DMS53 treated with DMSO at 0.1 percent for 48 hours (cell line): ENCODE measurements around the gene ZNF432.
A peak's percentile ranks its signal among the peaks of the same experiment; 100 is the strongest.
"Not testable (repeated sequence)": the region's sequence is repeated elsewhere in the genome, so short reads cannot be mapped to it uniquely, and the experiment has no call there.

Experiments
- DNase-seq: peaks from one replicate; lab custom pipeline; 2025; ENCODE audit not compliant: unreplicated experiment; lab: John Stamatoyannopoulos, UW

Gene ZNF432

DNA sequence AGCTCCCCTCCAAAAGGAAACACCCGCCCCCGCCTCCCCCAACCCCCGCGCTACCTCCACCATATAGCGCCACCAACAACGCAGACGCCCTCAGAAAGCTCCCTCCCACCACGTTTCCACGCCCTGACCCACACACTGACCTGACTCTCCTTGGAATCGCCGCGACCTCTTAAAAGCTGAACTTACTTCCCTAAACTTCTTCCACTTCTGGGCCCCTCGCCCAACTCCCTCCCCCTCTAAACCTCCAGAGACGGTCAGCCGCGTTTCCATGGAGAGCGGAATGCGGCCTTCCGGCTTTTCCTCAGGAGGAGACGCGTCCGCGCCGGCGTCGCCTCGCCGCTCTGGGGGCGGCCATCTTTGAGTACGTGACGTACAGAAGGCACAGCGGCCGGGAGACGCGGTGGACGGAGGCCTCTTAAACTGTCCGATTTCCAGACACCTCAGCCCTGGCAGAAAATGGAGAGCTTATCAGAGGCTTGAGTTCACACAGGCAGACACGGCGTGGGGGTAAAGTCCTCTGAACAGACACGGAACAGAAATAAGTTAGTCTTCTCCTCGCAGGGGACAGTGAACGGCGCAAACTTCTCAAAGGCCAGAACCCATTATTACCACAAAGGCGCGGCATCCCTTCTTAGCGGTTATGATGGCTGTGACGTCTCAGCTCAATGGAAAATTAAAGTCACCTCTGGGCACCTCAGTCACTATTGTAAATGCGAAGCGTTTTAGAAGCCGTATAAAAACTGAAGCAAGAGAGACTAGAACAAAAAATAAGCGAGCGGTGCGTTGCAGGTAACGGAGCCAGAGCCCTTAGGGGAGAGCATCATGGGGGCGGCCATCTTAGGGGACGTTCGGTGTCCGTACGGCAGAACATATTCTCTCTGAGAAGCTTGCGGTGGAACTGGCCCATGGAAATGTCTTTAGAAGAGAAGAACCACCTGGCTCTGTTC, at the start of gene ZNF432:
TSS of gene ZNF432 (minus strand) at position 284 of the 947 bp plus-strand sequence. CDS start 1,970 bp downstream, outside the sequence.
- DNase-seq = peak; percentile 81

DNA sequence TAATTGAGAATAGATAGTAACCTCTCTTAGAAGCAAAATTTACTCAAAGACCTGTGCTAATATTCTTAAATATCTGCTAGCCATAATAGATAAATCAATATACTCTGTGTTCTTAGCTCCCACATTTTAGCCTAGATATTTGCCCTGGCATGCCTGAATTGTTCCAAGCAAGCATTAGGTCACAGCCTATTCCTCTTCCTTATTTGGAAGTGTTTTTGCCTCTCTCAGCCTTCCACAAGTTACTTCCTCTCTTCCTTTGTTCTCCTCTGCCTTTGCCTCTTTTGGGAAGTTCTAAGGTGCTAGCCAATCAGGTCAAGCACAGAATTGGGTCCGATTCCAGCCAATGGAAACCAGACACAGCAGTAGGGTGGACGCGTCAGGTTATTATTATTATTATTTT, 47.8 kb upstream of the ZNF432 start:
- not testable (repeated sequence) for DNase-seq

DNA sequence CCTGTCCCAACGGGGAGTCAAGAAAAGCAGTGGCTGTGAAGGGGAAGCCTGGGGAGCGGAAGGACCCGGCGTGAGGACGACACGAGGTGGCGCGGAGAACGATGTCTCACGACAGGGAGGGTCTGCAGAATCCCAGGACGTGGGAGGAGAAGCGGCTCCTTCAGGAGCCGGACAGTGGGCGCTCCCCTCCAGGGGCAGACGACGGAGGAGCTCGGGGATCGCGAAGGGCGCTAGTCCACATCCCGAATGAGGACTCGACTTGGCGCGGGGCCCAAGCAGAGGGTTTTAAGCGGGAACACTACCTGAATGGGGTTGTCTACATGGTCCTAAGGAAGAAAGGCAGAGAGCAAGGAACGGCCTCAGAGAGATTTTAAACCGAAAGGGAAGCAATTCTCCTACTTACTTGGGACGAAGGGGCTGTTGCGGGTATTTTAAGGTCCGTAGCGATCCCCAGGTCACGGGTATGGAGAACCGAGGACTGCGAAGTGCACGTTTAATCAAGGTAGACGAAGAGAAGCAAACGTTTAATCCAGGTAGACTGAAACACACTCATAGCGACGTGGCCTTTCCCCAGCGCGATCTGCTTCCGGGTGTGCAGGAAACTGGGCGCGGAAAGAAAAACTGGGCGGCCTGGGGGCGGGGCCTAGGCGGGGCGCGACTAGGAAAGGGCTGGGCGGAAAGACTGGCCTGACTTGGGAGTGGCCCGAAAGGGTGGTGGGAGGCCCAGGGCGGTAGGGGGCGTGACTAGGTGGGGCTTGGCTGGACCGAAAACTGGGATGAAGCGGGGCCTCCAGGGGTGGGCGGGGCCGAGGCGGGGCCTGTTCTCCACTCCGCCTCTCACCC, 46.8 kb upstream of the ZNF432 start, which contains the start of gene ZNF841:
TSS of gene ZNF841 (minus strand) at position 594 of the 843 bp plus-strand sequence. CDS start 10,964 bp downstream, outside the sequence.
- DNase-seq = peak; percentile 90

DNA sequence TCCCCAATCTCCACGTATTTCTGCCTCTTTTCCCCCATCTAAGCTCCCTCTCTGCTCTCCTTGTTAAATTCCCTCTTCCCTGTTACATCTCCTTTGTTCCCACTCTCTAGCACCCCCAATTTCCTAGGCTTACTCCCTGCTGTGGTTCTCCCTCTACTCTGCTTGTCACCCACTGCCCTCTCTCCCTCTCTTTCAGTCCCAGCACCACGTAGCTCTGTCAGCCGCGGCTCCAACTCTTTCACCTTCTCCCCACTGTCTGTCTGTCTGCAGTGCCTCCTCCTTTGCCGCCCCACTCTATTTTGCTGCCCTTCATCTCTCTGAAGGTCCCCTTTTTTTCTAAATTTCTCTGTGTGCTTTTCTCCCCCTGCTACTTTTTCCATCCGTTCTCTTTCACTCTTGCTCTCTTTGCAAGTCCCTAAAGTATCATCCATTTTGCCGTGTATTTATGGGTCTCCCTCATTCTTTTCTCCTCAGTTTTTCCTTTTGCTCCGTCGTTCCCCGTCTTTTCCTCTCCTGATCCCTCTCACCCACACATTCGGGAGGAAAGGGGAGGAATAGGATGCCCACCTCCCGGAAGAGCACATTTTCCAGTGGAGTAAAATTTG, 46.0 kb upstream of the ZNF432 start:
- no peak for DNase-seq

DNA sequence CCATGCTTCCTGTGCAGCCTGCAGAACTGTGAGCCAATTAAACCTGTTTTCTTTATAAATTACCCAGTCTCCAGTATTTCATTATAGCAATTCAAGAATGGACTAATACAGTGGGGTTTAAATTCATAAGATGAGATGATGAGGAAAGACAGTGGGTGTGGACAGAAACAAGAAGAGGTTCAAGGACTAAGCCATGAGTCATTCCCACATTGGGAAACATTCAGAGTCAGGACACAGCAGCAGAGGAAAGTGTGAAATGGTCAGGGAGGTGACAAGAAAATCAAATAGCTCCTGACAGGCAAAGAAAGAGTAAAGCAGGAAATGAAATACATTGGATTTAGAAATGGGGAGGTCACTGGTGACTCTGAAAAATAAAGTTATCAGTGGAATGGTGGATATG, 37.8 kb upstream of the ZNF432 start:
- no peak for DNase-seq

DNA sequence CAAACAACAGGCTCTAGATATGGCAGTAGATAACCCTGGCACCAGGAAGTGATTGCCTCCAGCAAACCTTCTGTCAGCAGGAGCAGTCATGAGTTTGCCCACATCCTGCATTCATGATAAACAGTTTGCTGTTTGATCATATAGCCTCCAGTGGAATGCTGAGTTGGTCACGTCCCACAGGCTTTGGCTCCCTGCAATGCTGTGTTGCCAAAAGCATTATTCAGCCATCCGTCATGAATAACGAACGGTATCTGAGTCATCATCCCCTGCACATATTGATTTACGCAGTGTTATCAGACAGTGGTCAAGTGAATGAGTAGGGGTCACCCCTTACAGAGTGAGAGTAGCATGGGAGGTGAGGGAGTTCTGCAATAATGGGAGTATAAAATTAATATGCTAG, 21.9 kb upstream of the ZNF432 start:
- no peak for DNase-seq

DNA sequence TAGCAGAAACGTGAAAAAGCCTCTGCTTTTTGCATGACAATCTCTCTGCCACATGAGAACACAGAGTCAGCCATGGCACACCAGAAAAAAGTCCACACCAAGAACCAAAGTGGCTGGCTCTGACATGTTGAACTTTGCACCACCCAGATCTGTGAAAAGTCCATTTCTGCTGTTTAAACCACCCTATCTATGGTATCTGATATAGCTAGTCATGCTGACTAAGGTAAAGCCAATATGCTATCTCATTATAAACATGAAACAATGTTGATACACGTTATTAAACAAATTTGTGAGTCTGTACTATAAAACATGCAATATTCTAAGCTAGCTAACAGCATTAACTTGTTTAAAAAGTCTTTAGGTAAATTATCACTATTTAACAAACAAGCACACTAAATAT, 21.0 kb upstream of the ZNF432 start:
- DNase-seq = no peak

DNA sequence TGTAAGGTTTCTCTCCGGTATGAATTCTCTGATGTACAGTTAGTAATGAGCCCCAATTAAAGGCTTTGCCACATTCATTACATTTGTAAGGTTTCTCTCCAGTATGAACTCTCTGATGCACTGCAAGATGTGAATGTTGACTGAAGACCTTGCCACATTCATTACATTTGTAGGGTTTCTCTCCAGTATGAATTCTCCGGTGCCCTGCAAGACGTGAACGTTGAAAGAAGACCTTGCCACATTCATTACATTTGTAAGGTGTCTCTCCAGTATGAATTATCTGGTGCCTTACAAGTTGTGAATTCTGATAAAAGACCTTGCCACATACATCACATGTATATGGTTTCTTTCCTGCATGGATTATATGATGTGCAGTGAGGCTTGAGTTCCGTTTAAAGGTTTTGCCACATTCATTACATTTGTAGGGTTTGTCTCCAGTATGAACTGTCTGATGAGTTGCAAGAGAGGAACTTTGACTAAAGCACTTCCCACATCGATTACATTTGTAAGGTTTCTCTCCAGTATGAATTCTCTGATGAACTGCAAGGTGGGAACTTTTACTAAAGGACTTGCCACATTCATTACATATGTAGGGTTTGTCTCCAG, 17.7 kb upstream of the ZNF432 start:
- DNase-seq = no peak

DNA sequence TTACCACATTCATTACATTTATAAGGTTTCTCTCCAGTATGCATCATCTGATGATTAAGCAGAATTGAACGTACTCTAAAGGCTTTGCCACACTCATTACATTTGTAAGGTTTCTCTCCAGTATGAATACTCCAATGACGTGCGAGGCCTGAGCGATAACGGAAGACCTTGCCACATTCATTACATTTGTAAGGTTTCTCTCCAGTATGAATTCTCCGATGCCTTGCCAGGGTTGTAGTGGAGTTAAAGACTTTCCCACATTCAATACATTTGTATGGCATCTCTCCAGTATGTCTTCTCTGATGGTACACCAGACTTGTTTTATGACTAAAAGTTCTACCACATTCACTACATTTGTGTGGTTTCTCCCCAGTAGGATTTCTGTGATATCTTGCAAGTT, 16.8 kb upstream of the ZNF432 start:
- DNase-seq = no peak

DNA sequence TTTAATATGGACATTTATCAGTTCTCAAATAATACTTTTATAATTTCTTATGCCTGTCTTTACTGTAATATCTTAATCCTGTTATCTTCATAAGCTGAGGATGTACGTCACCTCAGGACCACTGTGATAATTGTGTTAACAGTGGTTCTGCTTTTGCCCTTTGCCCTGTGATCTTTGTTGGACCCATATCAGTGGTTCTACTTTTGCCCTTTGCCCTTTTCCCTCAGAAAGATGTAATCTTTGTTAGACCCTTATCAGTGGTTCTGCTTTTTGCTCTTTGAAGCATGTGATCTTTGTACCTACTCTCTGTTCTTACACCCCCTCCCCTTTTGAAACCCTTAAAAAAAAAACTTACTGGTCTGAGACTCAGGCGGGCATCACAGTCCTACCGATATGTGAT, 7.8 kb upstream of the ZNF432 start:
- DNase-seq = not testable (repeated sequence)

DNA sequence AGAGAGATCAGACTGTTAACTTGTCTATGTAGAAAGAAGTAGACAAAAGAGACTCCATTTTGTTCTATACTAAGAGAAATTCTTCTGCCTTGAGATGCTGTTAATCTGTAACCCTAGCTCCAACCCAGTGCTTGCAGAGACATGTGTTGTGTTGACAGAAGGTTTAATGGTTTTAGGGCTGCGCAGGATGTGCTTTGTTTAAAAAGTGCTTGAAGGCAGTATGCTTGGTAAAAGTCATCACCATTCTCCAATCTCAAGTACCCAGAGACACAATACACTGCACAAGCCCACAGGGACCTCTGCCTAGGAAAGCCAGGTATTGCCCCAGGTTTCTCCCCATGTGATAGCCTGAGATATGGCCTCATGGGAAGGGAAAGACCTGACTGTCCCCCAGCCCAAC, 3.1 kb upstream of the ZNF432 start:
- DNase-seq = peak; percentile 89

DNA sequence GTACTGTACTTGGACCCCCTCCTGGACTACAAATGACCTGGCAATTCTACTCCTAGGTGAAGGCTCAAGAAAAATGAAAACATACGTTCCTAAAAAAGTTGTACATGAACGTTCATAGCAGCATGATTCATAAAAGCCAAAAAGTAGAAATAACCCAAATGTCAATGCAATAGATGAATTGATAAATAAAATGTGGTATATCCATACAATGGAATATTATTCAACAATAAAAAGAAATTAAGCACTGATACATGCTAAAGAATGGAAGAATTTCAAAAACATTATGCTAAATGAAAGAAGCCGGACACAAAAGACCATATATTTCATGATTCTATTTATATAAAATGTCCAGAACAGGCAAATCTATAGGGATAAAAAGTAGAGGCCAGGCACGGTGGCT, 9.5 kb downstream of the ZNF432 start:
- no peak for DNase-seq

DNA sequence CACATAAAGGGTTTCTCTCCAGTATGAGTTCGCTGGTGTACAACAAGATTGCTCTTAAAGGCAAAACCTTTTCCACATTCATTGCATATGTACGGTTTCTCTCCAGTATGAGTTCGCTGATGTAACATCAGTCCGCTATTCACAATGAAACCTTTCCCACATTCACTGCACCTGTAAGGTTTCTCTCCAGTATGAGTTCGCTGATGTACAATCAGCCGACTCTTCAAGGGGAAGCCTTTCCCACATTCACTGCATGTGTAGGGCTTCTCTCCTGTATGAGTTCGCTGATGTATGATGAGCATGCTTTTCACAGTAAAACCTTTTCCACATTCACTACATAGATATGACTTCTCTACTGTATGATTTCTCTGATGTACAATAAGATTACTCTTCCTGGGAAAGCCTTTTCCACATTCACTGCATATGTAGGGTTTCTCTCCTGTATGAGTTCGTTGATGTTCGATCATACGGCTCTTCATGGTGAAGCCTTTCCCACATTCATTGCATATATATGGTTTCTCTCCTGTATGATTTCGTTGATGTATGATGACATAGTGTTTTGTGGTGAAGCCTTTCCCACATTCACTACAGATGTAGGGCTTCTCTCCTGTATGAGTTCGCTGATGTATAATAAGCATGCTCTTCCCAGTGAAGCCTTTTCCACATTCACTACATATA, 14.4 kb downstream of the ZNF432 start:
- no peak for DNase-seq

DNA sequence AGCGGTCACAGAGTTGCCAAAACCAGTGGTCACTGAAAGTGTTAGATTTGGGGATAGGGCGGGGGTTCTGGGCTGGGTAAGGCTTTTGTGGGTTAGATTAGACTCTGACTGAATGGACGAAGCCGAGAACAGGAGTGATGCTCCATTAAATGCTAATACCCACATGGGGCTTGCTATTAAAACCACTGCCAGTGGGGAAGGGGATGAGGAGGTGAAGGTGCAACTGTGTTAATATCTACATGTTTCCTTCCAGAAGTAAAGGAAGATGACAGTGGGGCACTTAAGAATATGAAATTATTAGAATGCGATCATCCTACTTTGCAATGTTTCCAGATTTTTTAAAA, 19.9 kb downstream of the ZNF432 start:
- peak; percentile 56 for DNase-seq

DNA sequence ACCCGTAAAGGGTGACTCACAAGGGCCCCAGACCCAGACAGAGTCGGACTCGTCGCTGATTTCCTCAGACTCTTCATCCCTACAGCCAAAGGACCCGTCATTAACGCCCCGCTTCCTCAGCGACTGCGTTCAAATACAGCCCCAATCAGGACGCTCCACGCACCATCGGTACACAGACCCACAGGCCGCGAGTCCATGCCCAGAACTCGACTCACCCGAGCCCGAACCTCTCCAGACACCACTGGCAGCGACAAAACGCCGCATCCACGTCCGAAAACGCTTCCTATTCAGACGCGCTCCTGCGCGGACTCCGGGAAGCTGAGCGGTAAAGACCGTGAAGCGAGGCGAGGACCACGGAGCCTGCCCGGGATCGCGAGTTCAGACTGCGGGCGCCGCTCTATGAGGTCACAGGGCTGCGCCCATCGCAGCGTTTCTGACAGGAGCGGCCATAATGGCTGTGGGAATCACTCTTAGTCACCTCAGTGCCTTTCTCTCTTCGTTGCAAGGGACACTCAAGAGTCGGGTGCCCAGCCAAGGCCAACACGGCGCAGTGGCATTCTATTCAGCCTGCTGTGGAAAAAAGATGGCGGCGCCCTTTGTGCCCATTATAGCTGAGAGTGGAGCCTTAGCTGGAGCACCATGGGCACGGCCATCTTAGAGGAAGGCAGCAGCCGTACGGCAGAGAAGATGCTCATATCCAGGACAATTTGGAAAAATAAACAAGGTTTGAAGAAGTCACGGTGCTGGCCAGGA, 20.4 kb downstream of the ZNF432 start, which contains the start of gene ZNF614:
TSS of gene ZNF614 (minus strand) at position 353 of the 753 bp plus-strand sequence. CDS start 2,634 bp downstream, outside the sequence.
- DNase-seq = peak; percentile 79

DNA sequence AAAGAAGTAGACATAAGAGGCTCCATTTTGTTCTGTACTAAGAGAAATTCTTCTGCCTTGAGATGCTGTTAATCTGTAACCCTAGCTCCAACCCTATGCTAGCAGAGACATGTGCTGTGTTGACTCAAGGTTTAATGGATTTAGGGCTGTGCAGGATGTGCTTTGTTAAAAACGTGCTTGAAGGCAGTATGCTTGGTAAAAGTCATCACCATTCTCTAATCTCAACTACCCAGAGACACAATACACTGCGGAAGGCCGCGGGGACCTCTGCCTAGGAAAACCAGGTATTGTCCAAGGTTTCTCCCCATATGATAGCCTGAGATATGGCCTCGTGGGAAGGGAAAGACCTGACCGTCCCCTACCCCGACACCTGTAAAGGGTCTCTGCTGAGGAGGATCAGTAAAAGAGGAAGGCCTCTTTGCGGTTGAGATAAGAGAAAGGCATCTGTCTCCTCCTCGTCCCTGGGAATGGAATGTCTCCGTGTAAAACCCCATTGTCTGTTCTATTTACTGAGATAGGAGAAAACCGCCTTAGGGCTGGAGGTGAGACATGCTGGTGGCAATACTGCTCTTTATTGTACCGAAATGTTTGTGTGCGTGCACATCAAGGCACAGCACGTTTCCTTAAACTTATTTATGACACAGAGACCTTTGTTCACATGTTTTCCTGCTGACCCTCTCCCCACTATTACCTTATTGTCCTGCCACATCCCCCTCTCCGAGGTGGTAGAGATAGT, 22.2 kb downstream of the ZNF432 start:
- peak; percentile 70 for DNase-seq

DNA sequence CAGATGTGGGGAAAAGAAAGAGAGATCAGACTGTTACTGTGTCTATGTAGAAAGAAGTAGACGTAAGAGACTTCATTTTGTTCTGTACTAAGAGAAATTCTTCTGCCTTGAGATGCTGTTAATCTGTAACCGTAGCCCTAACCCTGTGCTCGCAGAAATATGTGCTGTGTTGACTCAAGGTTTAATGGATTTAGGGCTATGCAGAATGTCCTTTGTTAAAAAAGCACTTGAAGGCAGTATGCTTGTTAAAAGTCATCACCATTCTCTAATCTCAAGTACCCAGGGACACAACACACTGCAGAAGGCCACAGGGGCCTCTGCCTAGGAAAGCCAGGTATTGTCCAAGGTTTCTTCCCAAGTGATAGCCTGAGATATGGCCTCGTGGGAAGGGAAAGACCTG, 24.2 kb downstream of the ZNF432 start:
- DNase-seq = peak; percentile 76

DNA sequence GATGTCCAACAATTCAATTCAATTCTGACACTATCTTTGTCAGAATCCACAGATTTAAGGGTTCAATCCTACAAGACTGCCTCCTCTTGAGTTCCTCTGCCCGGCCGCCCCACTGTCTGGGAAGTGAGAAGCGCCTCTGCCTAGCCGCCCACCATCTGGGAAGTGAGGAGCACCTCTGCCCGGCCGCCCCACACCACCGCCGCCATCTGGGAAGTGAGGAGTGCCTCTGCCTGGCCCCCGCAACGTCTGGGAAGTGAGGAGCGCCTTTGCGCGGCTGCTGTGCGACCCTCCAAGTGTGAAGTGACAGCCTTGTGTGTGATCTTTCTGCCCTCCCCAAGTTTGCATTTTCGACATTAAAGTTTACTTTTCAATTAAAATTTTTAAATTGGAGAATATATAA, 26.4 kb downstream of the ZNF432 start:
- DNase-seq = no peak

DNA sequence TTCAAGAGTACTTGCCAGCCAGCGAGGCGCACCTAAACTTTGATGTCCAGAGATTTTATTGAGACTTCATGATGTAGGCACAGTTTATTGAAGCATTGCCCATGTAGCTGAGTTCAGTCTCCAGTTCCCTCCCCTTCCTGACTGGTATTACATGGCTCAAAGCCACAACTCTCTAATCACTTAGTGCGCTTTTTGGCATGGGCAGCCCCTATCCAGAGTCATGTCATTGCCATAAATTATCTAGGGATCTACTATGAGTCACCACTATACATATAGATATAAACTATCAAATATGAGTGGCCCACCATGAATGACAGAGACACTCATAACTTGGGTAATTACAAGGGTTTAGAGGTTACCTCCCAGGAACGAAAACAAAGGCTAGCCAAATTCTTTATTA, 28.1 kb downstream of the ZNF432 start:
- DNase-seq = no peak
